SU-DHL-6 (cell line): ENCODE data around the gene NLGN3.

Experiments used
- H2AFZ ChIP-seq: fragments of 200-600 bp; sonication (generic); 2 replicates; pipeline ENCODE4 v1.6.1; 2014; ENCODE audit warnings: low read depth, mild to moderate bottlenecking, moderate library complexity, mixed read lengths, antibody characterized with exemption, low read length; ENCODE audit not compliant: severe bottlenecking
- H3F3A ChIP-seq: fragments of 200-600 bp; shearing (Covaris generic); 2 replicates; pipeline ENCODE4 v1.6.0; 2016; ENCODE audit warnings: antibody characterized with exemption, mild to moderate bottlenecking; ENCODE audit not compliant: insufficient read depth
- H3K27ac ChIP-seq: fragments of 200-600 bp; sonication (generic); 2 replicates; pipeline ENCODE4 v1.5.1; 2016; ENCODE audit warnings: low read depth, mild to moderate bottlenecking, low read length, moderate library complexity, mixed read lengths
- H3K27me3 ChIP-seq: fragments of 200-600 bp; sonication (generic), shearing (Covaris generic); 2 replicates; pipeline ENCODE4 v1.6.0; 2014; ENCODE audit warnings: mild to moderate bottlenecking, low read length
- H3K36me3 ChIP-seq: fragments of 200-600 bp; sonication (generic); 2 replicates; pipeline ENCODE4 v1.6.1; 2014; ENCODE audit warnings: mild to moderate bottlenecking, low read length, mixed read lengths
- H3K4me2 ChIP-seq: fragments of 300-600, 200-600 bp; shearing (Covaris generic), sonication (generic); 2 replicates; pipeline ENCODE4 v1.6.0; 2014; ENCODE audit warnings: low read length, low read depth, mild to moderate bottlenecking; ENCODE audit not compliant: poor library complexity, severe bottlenecking
- H3K4me3 ChIP-seq: fragments of 200-600 bp; sonication (generic); 2 replicates; pipeline ENCODE4 v1.5.1; 2014; ENCODE audit warnings: antibody characterized with exemption, low read length, mild to moderate bottlenecking, mixed read lengths; ENCODE audit not compliant: insufficient read depth, poor library complexity, severe bottlenecking
- H3K79me2 ChIP-seq: fragments of 200-600 bp; sonication (generic); 2 replicates; pipeline ENCODE4 v1.6.1; 2014; ENCODE audit warnings: mild to moderate bottlenecking, low read length, moderate library complexity; ENCODE audit not compliant: insufficient read depth
- H3K9ac ChIP-seq: fragments of 200-600 bp; sonication (generic); 2 replicates; pipeline ENCODE4 v1.7.0; 2014; ENCODE audit warnings: mild to moderate bottlenecking, low read length
- H3K9me2 ChIP-seq: fragments of 200-600 bp; sonication (generic); replicated peaks from 2 replicates; pipeline ENCODE4 v1.6.1; 2014; ENCODE audit warnings: low read length; ENCODE audit not compliant: insufficient read depth
- H3K9me3 ChIP-seq: fragments of 200-600 bp; sonication (generic); 2 replicates; pipeline ENCODE4 v1.6.1; 2014; ENCODE audit warnings: low read length, mixed read lengths; ENCODE audit not compliant: insufficient read depth
- H4K20me1 ChIP-seq: fragments of 200-600 bp; sonication (generic); 2 replicates; pipeline ENCODE4 v1.6.1; 2014; ENCODE audit warnings: low read depth, mild to moderate bottlenecking, antibody characterized with exemption, low read length, moderate library complexity, mixed read lengths
- EZH2phosphoT487 ChIP-seq: fragments of 200-600 bp; sonication (generic), shearing (Covaris generic); conservative IDR thresholded peaks from 2 replicates; pipeline ENCODE4 v1.6.1; 2018; ENCODE audit warnings: mild to moderate bottlenecking, antibody characterized with exemption, low read length, moderate library complexity, mixed read lengths
- TF ChIP-seq, protein P1 (sequence below): fragments of 200-600 bp; sonication (generic); IDR thresholded peaks from one replicate; pipeline ENCODE4 v1.5.1; 2017; ENCODE audit warnings: antibody characterized with exemption, mild to moderate bottlenecking, low read length, moderate library complexity; ENCODE audit not compliant: insufficient read depth, poor library complexity, severe bottlenecking

NLGN3 gene

DNA sequence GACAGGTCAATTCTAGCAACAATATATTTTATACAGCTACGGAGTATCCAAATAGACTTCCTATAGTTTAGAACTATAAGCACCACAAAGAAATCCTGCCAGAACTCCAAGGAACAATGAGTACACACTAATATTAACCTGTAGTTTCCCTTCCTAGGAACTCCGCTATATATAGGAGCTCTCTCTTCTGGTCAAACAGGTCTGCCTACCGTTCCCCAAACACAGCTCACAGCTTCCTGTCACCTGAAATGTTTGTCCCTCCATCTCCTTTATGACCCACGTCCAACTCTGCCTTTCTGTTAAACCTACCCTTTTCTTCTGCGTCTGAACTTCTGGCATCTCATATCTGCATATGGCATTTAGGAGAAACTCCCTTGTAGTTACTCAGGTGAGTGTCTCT lies 67.9 kb downstream of the NLGN3 start:
- Histone ChIP-seq H3K27ac (no peak overlapping the region), H3K79me2 (no peaks in the 10 kb centered on the region), H3K4me2 (no peak overlapping the region), H3K36me3 (no peaks in the 10 kb centered on the region), H3K9ac (no peak overlapping the region), H3K27me3 (no peaks in the 10 kb centered on the region), H3K9me2 (no peaks in the 10 kb centered on the region), H3K9me3 (no peaks in the 10 kb centered on the region), H3K4me3 (no peak overlapping the region), H3F3A (no peaks in the 10 kb centered on the region), H4K20me1 (no peaks in the 10 kb centered on the region), H2AFZ (no peak overlapping the region)
- TF ChIP-seq EZH2phosphoT487: no peak
- TF ChIP-seq, protein P1, sequence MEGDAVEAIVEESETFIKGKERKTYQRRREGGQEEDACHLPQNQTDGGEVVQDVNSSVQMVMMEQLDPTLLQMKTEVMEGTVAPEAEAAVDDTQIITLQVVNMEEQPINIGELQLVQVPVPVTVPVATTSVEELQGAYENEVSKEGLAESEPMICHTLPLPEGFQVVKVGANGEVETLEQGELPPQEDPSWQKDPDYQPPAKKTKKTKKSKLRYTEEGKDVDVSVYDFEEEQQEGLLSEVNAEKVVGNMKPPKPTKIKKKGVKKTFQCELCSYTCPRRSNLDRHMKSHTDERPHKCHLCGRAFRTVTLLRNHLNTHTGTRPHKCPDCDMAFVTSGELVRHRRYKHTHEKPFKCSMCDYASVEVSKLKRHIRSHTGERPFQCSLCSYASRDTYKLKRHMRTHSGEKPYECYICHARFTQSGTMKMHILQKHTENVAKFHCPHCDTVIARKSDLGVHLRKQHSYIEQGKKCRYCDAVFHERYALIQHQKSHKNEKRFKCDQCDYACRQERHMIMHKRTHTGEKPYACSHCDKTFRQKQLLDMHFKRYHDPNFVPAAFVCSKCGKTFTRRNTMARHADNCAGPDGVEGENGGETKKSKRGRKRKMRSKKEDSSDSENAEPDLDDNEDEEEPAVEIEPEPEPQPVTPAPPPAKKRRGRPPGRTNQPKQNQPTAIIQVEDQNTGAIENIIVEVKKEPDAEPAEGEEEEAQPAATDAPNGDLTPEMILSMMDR: no peak

DNA sequence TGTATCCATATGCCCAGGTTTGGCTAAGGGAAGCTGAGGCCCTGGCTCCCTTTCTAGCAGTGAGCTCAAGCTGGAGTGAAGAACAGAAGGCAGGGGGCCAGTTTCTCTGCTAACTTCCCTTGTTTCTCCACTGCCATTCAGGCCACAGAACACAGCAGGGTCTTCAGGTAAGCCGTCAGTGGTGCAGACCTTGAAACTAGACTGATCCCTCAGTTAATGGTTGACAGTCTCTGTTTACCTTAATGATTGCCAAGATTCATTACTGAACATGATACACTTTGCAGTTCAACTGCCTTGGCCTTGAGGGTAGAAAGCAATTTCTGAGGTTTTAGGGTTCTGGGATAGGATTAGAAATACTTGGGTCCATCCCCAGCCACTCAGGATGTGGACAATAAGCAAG lies 69.5 kb downstream of the NLGN3 start:
- H3K9me2 ChIP-seq: no peaks in the 10 kb centered on the region
- H3K9ac ChIP-seq: no peak overlapping the region
- H2AFZ ChIP-seq: no peak overlapping the region
- H3K79me2 ChIP-seq: no peaks in the 10 kb centered on the region
- no peak overlapping the region for H3K4me2 ChIP-seq
- TF ChIP-seq EZH2phosphoT487: no peak
- TF ChIP-seq, protein P1: no peak
- H3K27ac ChIP-seq: no peak overlapping the region
- no peaks in the 10 kb centered on the region for H3F3A ChIP-seq
- no peaks in the 10 kb centered on the region for H4K20me1 ChIP-seq
- H3K9me3 ChIP-seq: no peaks in the 10 kb centered on the region
- no peaks in the 10 kb centered on the region for H3K27me3 ChIP-seq
- H3K36me3 ChIP-seq: no peaks in the 10 kb centered on the region
- no peak overlapping the region for H3K4me3 ChIP-seq

DNA sequence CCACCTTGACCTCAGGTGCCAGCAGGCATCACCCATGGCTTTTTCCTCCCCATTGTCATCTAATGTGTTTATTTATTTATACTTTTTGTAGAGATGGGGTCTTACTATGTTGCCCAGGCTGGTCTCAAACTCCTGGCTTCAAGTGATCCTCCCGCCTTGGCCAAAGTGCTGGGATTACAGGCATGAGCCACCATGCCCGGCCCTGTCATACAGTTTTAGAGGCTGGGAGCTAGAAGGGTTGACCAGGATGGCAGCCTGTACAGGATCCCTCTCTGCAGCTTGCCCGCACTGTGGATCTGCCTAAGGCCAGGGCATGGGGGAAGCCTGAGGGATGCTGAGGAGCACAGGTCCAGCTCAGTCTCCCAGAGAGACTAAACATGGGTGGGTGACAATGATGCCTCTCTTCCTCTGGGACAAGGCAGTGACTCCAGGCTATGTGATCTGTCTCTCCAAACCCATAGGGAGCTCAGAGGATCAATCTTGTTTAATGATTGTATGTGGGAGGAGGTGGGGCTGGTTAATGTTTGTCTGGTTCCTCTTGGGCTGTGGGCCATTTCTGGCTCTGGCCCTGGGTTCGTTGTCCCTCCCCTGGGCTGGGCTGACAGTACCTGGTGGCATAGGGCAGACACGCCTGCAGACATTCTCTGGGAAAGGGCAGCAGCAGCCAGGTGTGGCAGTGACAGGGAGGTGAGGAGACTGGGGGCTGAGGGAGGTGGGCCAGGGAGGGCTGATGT lies 70.1 kb downstream of the NLGN3 start:
- H4K20me1 ChIP-seq: no peaks in the 10 kb centered on the region
- H3K79me2 ChIP-seq: no peaks in the 10 kb centered on the region
- TF ChIP-seq, protein P1: no peak
- no peak for TF ChIP-seq EZH2phosphoT487
- H3F3A ChIP-seq: no peaks in the 10 kb centered on the region
- H3K4me3 ChIP-seq: no peak overlapping the region
- H3K36me3 ChIP-seq: no peaks in the 10 kb centered on the region
- H3K27ac ChIP-seq: no peak overlapping the region
- no peaks in the 10 kb centered on the region for H3K9me2 ChIP-seq
- no peaks in the 10 kb centered on the region for H3K27me3 ChIP-seq
- no peak overlapping the region for H3K4me2 ChIP-seq
- no peak overlapping the region for H3K9ac ChIP-seq
- no peak overlapping the region for H2AFZ ChIP-seq
- H3K9me3 ChIP-seq: no peaks in the 10 kb centered on the region
